Nasal cavity respiratory epithelium epithelial cell of viscerocranial mucosa (primary cell): ENCODE measurements around the gene OGFOD3. TPM values are rescaled to one million over a fixed set of nuclear protein-coding genes. Genes with fewer than 3 reads are reported as not detected.

Experiments
- total RNA-seq: library from RNA; depleted of rRNA; stranded (reverse); fragments of >200 nt; gene quantifications from 2 replicates; pipeline ENCODE4 v1.2.3, GENCODE V29; 2014

Gene OGFOD3, protein sequence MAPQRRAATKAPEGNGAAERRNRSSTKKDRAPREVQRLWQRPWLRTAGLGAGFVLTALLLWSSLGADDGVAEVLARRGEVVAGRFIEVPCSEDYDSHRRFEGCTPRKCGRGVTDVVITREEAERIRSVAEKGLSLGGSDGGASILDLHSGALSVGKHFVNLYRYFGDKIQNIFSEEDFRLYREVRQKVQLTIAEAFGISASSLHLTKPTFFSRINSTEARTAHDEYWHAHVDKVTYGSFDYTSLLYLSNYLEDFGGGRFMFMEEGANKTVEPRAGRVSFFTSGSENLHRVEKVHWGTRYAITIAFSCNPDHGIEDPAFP
- 21.9 and 28.2 TPM in 2 replicates for total RNA-seq

GRCh38 chr17:82418001-82418986 is at the start of gene OGFOD3, which contains the start of gene HEXD:
OGFOD3 (minus strand) TSS chr17:82418586; CDS start chr17:82418485, 101 bp downstream.
HEXD (plus strand) TSS chr17:82418347; CDS start chr17:82419800, 1,453 bp downstream.

GRCh38 chr17:82458179-82458884 is 39.9 kb upstream of the OGFOD3 start, which contains the start of gene NARF:
NARF (plus strand) TSS chr17:82458741; CDS start chr17:82458804, 63 bp downstream.

DNA sequence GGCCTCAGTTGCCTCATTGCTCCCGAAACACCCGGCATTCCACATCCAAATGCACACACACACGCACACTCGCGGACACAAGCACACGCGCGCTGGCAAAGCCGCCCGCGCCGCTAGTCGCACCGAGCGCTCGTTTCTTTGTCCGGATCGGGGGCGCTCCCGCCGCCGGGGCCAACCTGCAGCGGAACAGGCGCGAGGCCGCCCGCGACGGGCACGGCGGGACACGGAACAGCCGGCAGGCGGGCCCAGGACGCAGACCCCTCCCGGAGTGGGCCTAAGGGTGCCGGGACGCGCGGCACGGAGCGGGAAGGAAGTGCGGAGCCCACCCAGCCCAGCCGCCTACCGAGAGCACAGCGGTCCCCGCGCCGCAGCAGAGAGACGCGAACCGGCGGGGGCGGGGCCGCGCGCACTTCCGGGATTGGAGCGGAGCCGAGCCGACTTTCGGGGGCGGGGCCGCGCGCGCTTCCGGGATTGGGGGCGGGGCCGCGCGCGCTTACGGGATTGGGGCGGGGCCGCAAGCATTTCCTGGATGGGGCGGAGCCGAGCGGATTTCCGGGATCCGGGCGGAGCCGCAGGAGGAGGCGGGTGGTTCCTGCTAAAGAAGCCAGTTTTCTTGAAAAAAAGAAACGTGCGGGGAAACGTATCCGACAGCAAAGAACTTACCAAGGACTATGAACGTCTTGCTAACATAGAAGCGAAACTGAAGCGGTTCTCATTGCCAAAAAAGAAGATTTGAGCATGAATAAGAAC is 32.1 kb upstream of the OGFOD3 start, which contains the start of gene CYBC1:
CYBC1 (minus strand) TSS at position 396 of the 750 bp plus-strand sequence. CDS start 1,498 bp downstream, outside the sequence.

DNA sequence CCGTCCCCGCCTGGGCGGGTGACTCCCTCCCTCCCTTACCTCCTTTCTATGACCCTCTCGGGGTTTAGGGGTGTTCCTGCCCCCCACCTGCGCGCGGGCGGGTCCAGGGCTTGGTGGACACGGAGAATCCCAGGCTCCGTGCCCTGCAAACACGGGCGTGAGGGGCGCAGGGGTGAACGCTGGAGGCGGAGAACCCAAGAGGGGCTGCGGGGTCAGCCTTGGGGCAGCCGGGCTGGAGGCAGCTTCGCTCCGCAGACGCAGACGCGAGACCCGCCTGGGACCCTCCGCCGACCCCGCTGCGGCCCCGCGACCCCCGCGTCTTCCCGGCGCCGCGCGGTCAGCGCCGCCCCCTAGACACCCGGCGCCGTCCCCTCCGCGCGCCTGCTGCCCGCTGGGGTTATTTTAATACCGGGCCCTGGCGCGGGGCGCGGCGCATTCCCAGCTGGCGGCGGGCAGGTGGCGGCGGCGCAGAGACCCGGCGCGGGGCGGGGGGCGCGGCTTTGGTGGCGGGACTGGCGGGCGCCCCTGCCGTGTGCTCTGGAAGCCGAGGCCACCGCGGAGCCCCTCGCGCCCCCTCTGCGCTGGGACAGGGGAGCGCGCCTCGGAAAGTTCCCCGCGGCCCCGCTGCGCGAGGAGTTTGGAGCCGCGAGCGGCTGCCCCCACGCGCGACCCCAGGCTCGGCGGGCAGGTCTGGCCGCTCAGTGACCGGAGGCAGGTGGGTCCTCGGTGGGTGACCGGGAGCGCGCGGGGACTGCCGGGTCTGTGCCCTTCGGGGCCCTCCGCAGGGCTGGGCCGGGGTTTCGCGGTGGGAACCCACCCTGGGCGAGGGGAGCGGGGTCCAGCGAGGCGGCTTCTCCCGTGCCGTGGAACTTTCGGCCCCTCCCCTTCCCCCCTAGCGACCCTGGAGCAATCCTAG is 46.8 kb downstream of the OGFOD3 start, which contains the start of gene UTS2R:
UTS2R (plus strand) TSS at position 433 of the 916 bp plus-strand sequence. CDS start 2,560 bp downstream, outside the sequence.

DNA sequence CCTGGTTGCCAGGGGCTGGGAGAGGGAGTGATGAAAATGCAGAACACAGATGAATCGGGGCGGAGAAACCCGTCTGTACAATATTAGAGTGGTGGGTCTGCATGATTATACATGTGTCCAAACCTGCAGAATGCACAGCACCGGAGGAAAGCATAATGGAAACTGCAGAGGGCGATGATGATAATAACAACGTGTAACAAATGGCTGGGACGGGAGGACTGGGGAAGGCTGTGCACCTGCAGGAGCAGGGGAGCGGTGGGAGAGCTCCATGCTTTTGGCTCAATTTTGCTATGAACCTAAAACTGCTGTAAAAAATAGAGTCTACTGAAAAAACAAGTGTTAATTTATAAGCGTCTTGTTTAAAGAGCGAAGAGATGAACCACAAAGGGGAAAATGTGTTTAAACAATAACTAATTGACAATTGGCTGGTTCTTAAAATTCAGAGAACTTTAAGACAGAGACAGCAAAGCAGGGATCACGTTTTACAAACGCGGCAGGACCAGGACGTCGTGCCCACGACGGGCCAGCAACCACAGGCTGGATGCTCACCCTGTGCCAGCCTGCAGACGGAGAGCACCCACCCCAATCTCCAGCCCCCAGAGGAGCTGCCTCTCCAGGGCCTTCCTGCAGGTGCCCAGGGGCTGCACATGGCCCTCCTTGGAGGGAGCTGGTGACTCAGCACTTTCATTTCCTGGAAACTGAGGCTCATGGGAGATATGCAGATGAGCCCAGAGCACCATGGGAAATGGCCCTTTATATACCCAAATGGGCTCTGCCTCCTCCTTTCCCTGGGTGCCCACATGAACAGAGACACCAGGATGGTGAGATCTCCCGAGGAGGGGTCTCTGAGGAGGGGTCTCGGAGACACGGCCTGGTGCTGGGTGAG is 59.7 kb downstream of the OGFOD3 start, which contains the start of gene TEX19:
TEX19 (plus strand) TSS at position 783 of the 886 bp plus-strand sequence. CDS start 2,904 bp downstream, outside the sequence.

Other genes with a start within 250 kb of the OGFOD3 start
- 8.5 and 16.2 TPM in 2 replicates for gene CCDC57, start 205.7 kb downstream of the OGFOD3 start, total RNA-seq
- gene SLC16A3, start 189.5 kb downstream of the OGFOD3 start, total RNA-seq, result 94.0 and 272 TPM in 2 replicates
- gene CSNK1D, start 144.9 kb downstream of the OGFOD3 start, total RNA-seq, result 63.6 and 105 TPM in 2 replicates
- gene CD7, start 101.0 kb downstream of the OGFOD3 start, total RNA-seq, result not detected in 2 replicates
- gene SECTM1, start 84.8 kb downstream of the OGFOD3 start, total RNA-seq, result 11.6 and 18.5 TPM in 2 replicates
- not detected in 2 replicates for gene TEX19, start 59.3 kb downstream of the OGFOD3 start, total RNA-seq
- gene UTS2R, start 46.8 kb downstream of the OGFOD3 start, total RNA-seq, result not detected in 2 replicates
- gene HEXD, start 239 bp downstream of the OGFOD3 start, total RNA-seq, result 5.5 and 13.2 TPM in 2 replicates
- 37.6 and 54.3 TPM in 2 replicates for gene CYBC1, start 32.2 kb upstream of the OGFOD3 start, total RNA-seq
- gene NARF, start 40.2 kb upstream of the OGFOD3 start, total RNA-seq, result 28.4 and 55.1 TPM in 2 replicates
- 47.2 and 64.7 TPM in 2 replicates for gene FOXK2, start 101.1 kb upstream of the OGFOD3 start, total RNA-seq
- 84.5 and 100 TPM in 2 replicates for gene WDR45B, start 229.9 kb upstream of the OGFOD3 start, total RNA-seq